Measurements from ENCODE around the gene TNFRSF12A. TPM values are rescaled to one million over a fixed set of nuclear protein-coding genes. Genes with fewer than 3 reads are reported as not detected.

TNFRSF12A gene
- total RNA-seq, 1 experiment from 2014 or later: 156 TPM

GRCh38 chr16:3070608-3071111 is 50.5 kb downstream of the TNFRSF12A start:
- no peak for TF ChIP-seq TCF7L2 (IDR thresholded peaks at IDR 0.05; ENCODE audit: low read depth, low read length)
- TF ChIP-seq POLR2AphosphoS5 (IDR thresholded peaks at IDR 0.05; ENCODE audit: low read depth, low read length): no peak
- no peak for TF ChIP-seq SIN3A (IDR thresholded peaks at IDR 0.05; ENCODE audit: borderline replicate concordance, insufficient read depth, low read depth, low read length)
- TF ChIP-seq CTCF (IDR thresholded peaks at IDR 0.05): no peak
- no peak for TF ChIP-seq REST (IDR thresholded peaks at IDR 0.05; ENCODE audit: insufficient read depth in 1 of 2, low read depth in 2 of 2, low read length in 1 of 2)
- CTCF ChIA-PET: no interaction called here
- DNase-seq (ENCODE audit: low read depth, low spot score): no peak
- Histone ChIP-seq H3K27ac (ENCODE audit: low read length) (no peak overlapping the region), H3K4me1 (ENCODE audit: control insufficient read depth, insufficient read depth, low read length) (no peaks in the 10 kb centered on the region; the same call in 1 of the 2 replicates), H3K4me3 (ENCODE audit: low read depth in 2 of 2, low read length in 2 of 2) (no peak overlapping the region), H3K27me3 (ENCODE audit: control insufficient read depth, insufficient read depth, low read length) (no peaks in the 10 kb centered on the region), H3K36me3 (ENCODE audit: control insufficient read depth, insufficient read depth, low read length) (no peaks in the 10 kb centered on the region), H3K9me3 (ENCODE audit: control insufficient read depth, insufficient read depth, low read depth, low read length) (no peaks in the 10 kb centered on the region)
- no peak for ATAC-seq
- POLR2A ChIA-PET: no interaction called here
- intact Hi-C loops (cut with micrococcal nuclease; ENCODE audit: unreplicated experiment) (no loop called here), in situ Hi-C loops (cut with HindIII; ENCODE audit: low pct_unique_long_range_greater_than_20kb, low sequenced_read_pairs) (no loop called here)
- no TSS peak for BruUV-seq (replicated peaks)

DNA sequence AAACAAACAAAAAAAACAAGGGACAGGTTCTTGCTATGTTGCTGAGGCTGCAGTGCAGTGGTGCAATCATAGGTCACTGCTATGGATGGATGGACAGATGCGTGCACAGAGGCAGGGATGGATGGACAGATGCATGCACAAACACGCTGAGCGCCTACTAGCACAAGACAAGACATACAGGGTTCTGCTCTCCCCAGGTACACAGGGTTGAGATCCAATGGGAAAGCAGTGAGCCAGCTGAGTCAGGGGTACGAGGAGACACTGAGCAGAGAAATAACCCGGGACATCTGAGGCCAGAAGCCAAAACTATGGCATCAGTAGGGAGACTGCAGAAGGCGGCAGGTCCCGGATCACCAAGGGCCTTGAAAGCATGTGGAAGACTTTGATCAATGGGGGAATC is 51.5 kb downstream of the TNFRSF12A start:
- Histone ChIP-seq H3K4me1 (ENCODE audit: control insufficient read depth, insufficient read depth, low read length) (no peaks in the 10 kb centered on the region), H3K27ac (ENCODE audit: low read length) (no peak overlapping the region), H3K9me3 (ENCODE audit: control insufficient read depth, insufficient read depth, low read depth, low read length) (no peaks in the 10 kb centered on the region), H3K27me3 (ENCODE audit: control insufficient read depth, insufficient read depth, low read length) (no peaks in the 10 kb centered on the region), H3K36me3 (ENCODE audit: control insufficient read depth, insufficient read depth, low read length) (no peaks in the 10 kb centered on the region), H3K4me3 (ENCODE audit: low read depth in 2 of 2, low read length in 2 of 2) (no peak overlapping the region)
- intact Hi-C loops (cut with micrococcal nuclease; ENCODE audit: unreplicated experiment): no loop called here
- ATAC-seq (no peak), DNase-seq (ENCODE audit: low read depth, low spot score) (no peak)
- POLR2A ChIA-PET: no interaction called here
- no peak for TF ChIP-seq REST (IDR thresholded peaks at IDR 0.05; ENCODE audit: insufficient read depth in 1 of 2, low read depth in 2 of 2, low read length in 1 of 2)
- no peak for TF ChIP-seq SIN3A (IDR thresholded peaks at IDR 0.05; ENCODE audit: borderline replicate concordance, insufficient read depth, low read depth, low read length)
- TF ChIP-seq TCF7L2 (IDR thresholded peaks at IDR 0.05; ENCODE audit: low read depth, low read length): no peak
- TF ChIP-seq POLR2AphosphoS5 (IDR thresholded peaks at IDR 0.05; ENCODE audit: low read depth, low read length): no peak
- TF ChIP-seq CTCF (IDR thresholded peaks at IDR 0.05): no peak
- no TSS peak for BruUV-seq (replicated peaks)
- CTCF ChIA-PET: no interaction called here
- in situ Hi-C loops (cut with HindIII; ENCODE audit: low pct_unique_long_range_greater_than_20kb, low sequenced_read_pairs): no loop called here
